Rectal smooth muscle tissue (tissue), 1 donor: ENCODE measurements around the gene NOX3.

Experiments
- H3K27ac ChIP-seq: one replicate; pipeline ENCODE4 v1.7.0; 2013; ENCODE audit warnings: low read depth, low read length, inconsistent platforms
- H3K27me3 ChIP-seq: one replicate; pipeline ENCODE4 v1.7.0; 2013; ENCODE audit warnings: low read length; ENCODE audit not compliant: control insufficient read depth, insufficient read depth
- H3K36me3 ChIP-seq: one replicate; pipeline ENCODE4 v1.7.0; 2013; ENCODE audit warnings: low read length; ENCODE audit not compliant: control insufficient read depth, insufficient read depth
- H3K4me1 ChIP-seq: one replicate; pipeline ENCODE4 v1.7.0; 2013; ENCODE audit warnings: low read length; ENCODE audit not compliant: control insufficient read depth, insufficient read depth
- H3K4me3 ChIP-seq: one replicate; pipeline ENCODE4 v1.7.0; 2013; ENCODE audit warnings: low read length
- H3K9ac ChIP-seq: one replicate; pipeline ENCODE4 v1.7.0; 2013; ENCODE audit warnings: low read length

NOX3 gene

GRCh38 chr6:155400654-155400965 lies 55.0 kb downstream of the NOX3 start:
- H3K36me3 ChIP-seq: no peaks in the 10 kb centered on the region
- H3K9ac ChIP-seq: no peak overlapping the region
- no peak overlapping the region for H3K4me3 ChIP-seq
- no peaks in the 10 kb centered on the region for H3K4me1 ChIP-seq
- H3K27ac ChIP-seq: no peak overlapping the region
- H3K27me3 ChIP-seq: no peaks in the 10 kb centered on the region

GRCh38 chr6:155399745-155400653 lies 55.6 kb downstream of the NOX3 start:
- no peaks in the 10 kb centered on the region for H3K27me3 ChIP-seq
- no peak overlapping the region for H3K4me3 ChIP-seq
- H3K9ac ChIP-seq: no peak overlapping the region
- H3K4me1 ChIP-seq: no peaks in the 10 kb centered on the region
- H3K27ac ChIP-seq: no peak overlapping the region
- no peaks in the 10 kb centered on the region for H3K36me3 ChIP-seq

- H3K4me1 ChIP-seq: no peaks in the 10 kb centered on the region
- no peaks in the 10 kb centered on the region for H3K36me3 ChIP-seq
- no peak overlapping the region for H3K9ac ChIP-seq
- H3K27ac ChIP-seq: no peak overlapping the region
- no peaks in the 10 kb centered on the region for H3K27me3 ChIP-seq
- H3K4me3 ChIP-seq: no peak overlapping the region
These were observed 56.4 kb downstream of the NOX3 start for GRCh38 chr6:155399062-155399744.

- Histone ChIP-seq H3K4me1 (no peaks in the 10 kb centered on the region), H3K27ac (no peak overlapping the region), H3K4me3 (no peak overlapping the region), H3K36me3 (no peaks in the 10 kb centered on the region), H3K27me3 (no peaks in the 10 kb centered on the region), H3K9ac (no peak overlapping the region)
These were observed 57.0 kb downstream of the NOX3 start for GRCh38 chr6:155398701-155399061.

- no peaks in the 10 kb centered on the region for H3K36me3 ChIP-seq
- no peaks in the 10 kb centered on the region for H3K4me1 ChIP-seq
- H3K27me3 ChIP-seq: no peaks in the 10 kb centered on the region
- no peak overlapping the region for H3K9ac ChIP-seq
- H3K27ac ChIP-seq: no peak overlapping the region
- no peak overlapping the region for H3K4me3 ChIP-seq
These were observed 57.4 kb downstream of the NOX3 start for GRCh38 chr6:155398221-155398620.

- Histone ChIP-seq H3K36me3 (no peaks in the 10 kb centered on the region), H3K27ac (no peak overlapping the region), H3K27me3 (no peaks in the 10 kb centered on the region), H3K9ac (no peak overlapping the region), H3K4me1 (no peaks in the 10 kb centered on the region), H3K4me3 (no peak overlapping the region)
These were observed 58.4 kb downstream of the NOX3 start for GRCh38 chr6:155397172-155397705.

- no peak overlapping the region for H3K9ac ChIP-seq
- no peaks in the 10 kb centered on the region for H3K36me3 ChIP-seq
- no peak overlapping the region for H3K27ac ChIP-seq
- no peak overlapping the region for H3K4me3 ChIP-seq
- H3K27me3 ChIP-seq: no peaks in the 10 kb centered on the region
- H3K4me1 ChIP-seq: no peaks in the 10 kb centered on the region
These were observed 59.0 kb downstream of the NOX3 start for GRCh38 chr6:155396605-155397004.

GRCh38 chr6:155395339-155395738 lies 60.3 kb downstream of the NOX3 start:
- no peak overlapping the region for H3K9ac ChIP-seq
- H3K4me1 ChIP-seq: no peaks in the 10 kb centered on the region
- H3K27me3 ChIP-seq: no peaks in the 10 kb centered on the region
- no peak overlapping the region for H3K4me3 ChIP-seq
- H3K27ac ChIP-seq: no peak overlapping the region
- no peaks in the 10 kb centered on the region for H3K36me3 ChIP-seq

GRCh38 chr6:155389130-155389529 lies 66.5 kb downstream of the NOX3 start:
- no peaks in the 10 kb centered on the region for H3K36me3 ChIP-seq
- no peaks in the 10 kb centered on the region for H3K4me1 ChIP-seq
- H3K4me3 ChIP-seq: no peak overlapping the region
- H3K27ac ChIP-seq: no peak overlapping the region
- H3K9ac ChIP-seq: no peak overlapping the region
- no peaks in the 10 kb centered on the region for H3K27me3 ChIP-seq

GRCh38 chr6:155388591-155388990 lies 67.0 kb downstream of the NOX3 start:
- Histone ChIP-seq H3K27me3 (no peaks in the 10 kb centered on the region), H3K36me3 (no peaks in the 10 kb centered on the region), H3K27ac (no peak overlapping the region), H3K4me1 (no peaks in the 10 kb centered on the region), H3K9ac (no peak overlapping the region), H3K4me3 (no peak overlapping the region)

GRCh38 chr6:155387481-155387880 lies 68.2 kb downstream of the NOX3 start:
- no peak overlapping the region for H3K9ac ChIP-seq
- no peaks in the 10 kb centered on the region for H3K36me3 ChIP-seq
- H3K27ac ChIP-seq: no peak overlapping the region
- H3K27me3 ChIP-seq: no peaks in the 10 kb centered on the region
- H3K4me1 ChIP-seq: no peaks in the 10 kb centered on the region
- H3K4me3 ChIP-seq: no peak overlapping the region

- no peak overlapping the region for H3K27ac ChIP-seq
- H3K27me3 ChIP-seq: no peaks in the 10 kb centered on the region
- H3K9ac ChIP-seq: no peak overlapping the region
- no peaks in the 10 kb centered on the region for H3K36me3 ChIP-seq
- H3K4me1 ChIP-seq: no peaks in the 10 kb centered on the region
- H3K4me3 ChIP-seq: no peak overlapping the region
These were observed 71.2 kb downstream of the NOX3 start for GRCh38 chr6:155384321-155384952.
